ENCODE results near the gene TOMM7. TPM values are rescaled to one million over a fixed set of nuclear protein-coding genes. Genes with fewer than 3 reads are reported as not detected.

TOMM7 gene
- total and polyA plus RNA-seq, 10 of the 15 experiments (the other 5 are each of a cell fraction or from before 2014, with no cell fraction given), result 151 to 1,497 (median 322) TPM

DNA sequence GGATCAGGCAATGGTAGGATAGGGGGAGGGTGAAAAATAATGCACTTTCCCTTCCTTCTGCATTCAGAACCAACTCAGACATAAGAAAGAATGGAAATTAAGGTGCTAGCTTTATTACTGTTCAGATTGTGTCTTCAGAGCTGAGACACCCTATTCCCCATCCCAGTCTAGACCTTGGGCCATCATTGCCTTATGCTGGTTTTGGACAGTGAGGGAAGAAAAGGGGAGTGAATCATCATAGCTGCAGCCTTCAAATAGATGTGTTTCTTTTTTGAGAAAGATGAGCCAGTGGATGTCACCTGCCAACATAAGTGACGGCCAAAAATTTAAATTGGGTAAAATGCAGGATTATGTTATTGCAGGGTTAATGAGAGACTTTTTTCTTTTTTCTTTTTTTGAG is 27.0 kb upstream of the TOMM7 start:
- Histone ChIP-seq H3K9ac (ENCODE audit: control insufficient read depth, insufficient read depth, low read length) (no peak overlapping the region), H3K4me3 (no peak overlapping the region), H3K36me3 (ENCODE audit: control insufficient read depth in 2 of 2, insufficient read depth in 2 of 2, low read length in 1 of 2) (no peaks in the 10 kb centered on the region), H4K20me1 (ENCODE audit: control insufficient read depth, insufficient read depth) (no peaks in the 10 kb centered on the region), H3K27ac (ENCODE audit: control insufficient read depth, insufficient read depth) (no peak overlapping the region), H3K9me3 (replicated peaks; ENCODE audit: control insufficient read depth, insufficient read depth, low read length) (no peaks in the 10 kb centered on the region), H3K4me2 (ENCODE audit: control insufficient read depth, insufficient read depth) (no peak overlapping the region), H2AFZ (ENCODE audit: control insufficient read depth, low read depth, low read length) (no peak overlapping the region), H3K79me2 (ENCODE audit: control insufficient read depth, insufficient read depth, low read length) (peaks cover 6% of the 10 kb centered on the region), H3K4me1 (ENCODE audit: control insufficient read depth, insufficient read depth, low read length) (0 out of 2 replicates have a peak, but pooled peaks cover 4% of the 10 kb centered on the region), H3K27me3 (replicated peaks in 1 of 2; ENCODE audit: control insufficient read depth in 2 of 2, insufficient read depth in 2 of 2, low read length in 1 of 2) (no peaks in the 10 kb centered on the region)
- in situ Hi-C loops (cut with MboI) (no loop called here), intact Hi-C loops (cut with micrococcal nuclease; ENCODE audit: unreplicated experiment) (loop anchor here (10.0 kb wide), 2 partner anchors 105 to 335 kb away; partner anchors contain the start of gene NUP42)
- ATAC-seq, result no peak
- 50% methylated on average over 1 of the region's 1 CpG for WGBS (ENCODE audit: insufficient coverage, insufficient replicate concordance, low lambda C conversion rate, missing lambda C conversion rate)
- TF ChIP-seq YBX1 (IDR thresholded peaks at IDR 0.05), result no peak
- ChIA-PET CTCF (interaction anchor here (0.6 to 3.2 kb wide), 2 partner anchors 205 to 261 kb away, joined by 3 to 21 read pairs; no protein-coding TSS in a partner anchor), POLR2A (no interaction called here), RAD21 (ENCODE audit: unreplicated experiment) (no interaction called here), SMC1A (ENCODE audit: uncharacterized antibody, unreplicated experiment) (no interaction called here)
- no peak for FAIRE-seq
- no TSS peak for BruUV-seq (replicated peaks)
- no peak for DNase-seq (ENCODE audit: low read depth, low spot score)

GRCh38 chr7:22849172-22849571 is 26.5 kb upstream of the TOMM7 start:
- RAD21 ChIA-PET (ENCODE audit: unreplicated experiment), result no interaction called here
- Histone ChIP-seq H3K4me1 (ENCODE audit: control insufficient read depth, insufficient read depth, low read length) (0 out of 2 replicates have a peak, but pooled peaks cover 4% of the 10 kb centered on the region), H3K27me3 (replicated peaks in 1 of 2; ENCODE audit: control insufficient read depth in 2 of 2, insufficient read depth in 2 of 2, low read length in 1 of 2) (no peaks in the 10 kb centered on the region), H3K79me2 (ENCODE audit: control insufficient read depth, insufficient read depth, low read length) (peaks cover 1% of the 10 kb centered on the region), H3K4me3 (no peak overlapping the region), H4K20me1 (ENCODE audit: control insufficient read depth, insufficient read depth) (no peaks in the 10 kb centered on the region), H2AFZ (ENCODE audit: control insufficient read depth, low read depth, low read length) (no peak overlapping the region), H3K9me3 (replicated peaks; ENCODE audit: control insufficient read depth, insufficient read depth, low read length) (no peaks in the 10 kb centered on the region), H3K9ac (ENCODE audit: control insufficient read depth, insufficient read depth, low read length) (no peak overlapping the region), H3K27ac (ENCODE audit: control insufficient read depth, insufficient read depth) (no peak overlapping the region), H3K4me2 (ENCODE audit: control insufficient read depth, insufficient read depth) (no peak overlapping the region), H3K36me3 (ENCODE audit: control insufficient read depth in 2 of 2, insufficient read depth in 2 of 2, low read length in 1 of 2) (no peaks in the 10 kb centered on the region)
- CTCF ChIA-PET, result interaction anchor here (3.2 kb wide), 1 partner anchor 206 kb away, joined by 21 read pairs; no protein-coding TSS in a partner anchor
- SMC1A ChIA-PET (ENCODE audit: uncharacterized antibody, unreplicated experiment), result no interaction called here
- WGBS (ENCODE audit: insufficient coverage, insufficient replicate concordance, low lambda C conversion rate, missing lambda C conversion rate), result 13% methylated on average over 2 of the region's 2 CpGs
- intact Hi-C loops (cut with micrococcal nuclease; ENCODE audit: unreplicated experiment) (no loop called here), in situ Hi-C loops (cut with MboI) (no loop called here)
- TF ChIP-seq KDM1A (IDR thresholded peaks at IDR 0.05; ENCODE audit: borderline replicate concordance) (no peak), CEBPB (IDR thresholded peaks at IDR 0.05; ENCODE audit: borderline replicate concordance in 1 of 2, low read depth in 2 of 2, low read length in 2 of 2) (no peak), STAT3 (IDR thresholded peaks at IDR 0.05; ENCODE audit: low read depth, low read length) (no peak), EED (IDR thresholded peaks at IDR 0.05; ENCODE audit: low read depth) (no peak), BMI1 (IDR thresholded peaks at IDR 0.05; ENCODE audit: borderline replicate concordance) (no peak), SREBF1 (IDR thresholded peaks at IDR 0.05; ENCODE audit: low read length) (no peak), NR2C1 (IDR thresholded peaks at IDR 0.05) (no peak), PAX8 (IDR thresholded peaks at IDR 0.05) (no peak), MYC (IDR thresholded peaks at IDR 0.05; ENCODE audit: insufficient read depth, insufficient read length, insufficient replicate concordance, low read length, severe bottlenecking) (no peak), BRCA1 (IDR thresholded peaks at IDR 0.05; ENCODE audit: low read depth, low read length) (no peak)
- POLR2A ChIA-PET, result no interaction called here
- FAIRE-seq (no peak), ATAC-seq (no peak), DNase-seq (ENCODE audit: low read depth, low spot score) (no peak)
- BruUV-seq (replicated peaks), result no TSS peak
